ENCODE measurements around the gene TCERG1L.

Gene TCERG1L

DNA sequence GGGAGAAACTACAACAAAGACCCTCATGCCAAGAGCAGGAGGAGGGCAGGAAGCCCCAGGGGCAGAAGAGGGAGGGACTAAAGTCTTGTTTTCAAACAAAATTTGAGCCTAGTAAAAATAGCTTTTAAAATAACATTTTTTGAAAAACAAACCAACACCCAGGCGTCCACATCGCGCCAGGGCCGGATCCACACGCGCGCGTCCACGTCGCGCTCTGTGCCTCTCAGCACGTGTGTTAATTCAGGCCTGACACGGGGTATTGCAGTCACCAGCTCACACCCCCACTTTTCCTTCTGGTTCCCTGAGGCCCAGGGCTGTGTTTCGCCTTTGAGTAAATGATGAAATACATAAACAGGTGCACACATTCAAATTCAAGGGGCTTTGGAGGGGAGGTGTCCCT is 196.2 kb downstream of the TCERG1L start:
- Histone ChIP-seq H3K9me3 (ENCODE audit: insufficient read depth, low read length) (no peaks in the 10 kb centered on the region), H3K4me2 (ENCODE audit: low read depth, low read length, poor library complexity, severe bottlenecking) (no peak overlapping the region), H3K27me3 (ENCODE audit: low read length) (no peaks in the 10 kb centered on the region), H3K9me2 (replicated peaks; ENCODE audit: insufficient read depth, low read length) (no peaks in the 10 kb centered on the region), H3K4me3 (ENCODE audit: insufficient read depth, low read length, poor library complexity, severe bottlenecking) (no peak overlapping the region), H3K79me2 (ENCODE audit: insufficient read depth, low read length) (no peaks in the 10 kb centered on the region), H3K36me3 (ENCODE audit: low read length) (no peaks in the 10 kb centered on the region), H3F3A (ENCODE audit: insufficient read depth) (no peaks in the 10 kb centered on the region), H4K20me1 (ENCODE audit: low read depth, low read length) (no peaks in the 10 kb centered on the region), H3K27ac (ENCODE audit: low read depth, low read length) (no peak overlapping the region), H3K9ac (ENCODE audit: low read length) (no peak overlapping the region), H2AFZ (ENCODE audit: low read depth, low read length, severe bottlenecking) (no peak overlapping the region)
- TF ChIP-seq, protein P1, sequence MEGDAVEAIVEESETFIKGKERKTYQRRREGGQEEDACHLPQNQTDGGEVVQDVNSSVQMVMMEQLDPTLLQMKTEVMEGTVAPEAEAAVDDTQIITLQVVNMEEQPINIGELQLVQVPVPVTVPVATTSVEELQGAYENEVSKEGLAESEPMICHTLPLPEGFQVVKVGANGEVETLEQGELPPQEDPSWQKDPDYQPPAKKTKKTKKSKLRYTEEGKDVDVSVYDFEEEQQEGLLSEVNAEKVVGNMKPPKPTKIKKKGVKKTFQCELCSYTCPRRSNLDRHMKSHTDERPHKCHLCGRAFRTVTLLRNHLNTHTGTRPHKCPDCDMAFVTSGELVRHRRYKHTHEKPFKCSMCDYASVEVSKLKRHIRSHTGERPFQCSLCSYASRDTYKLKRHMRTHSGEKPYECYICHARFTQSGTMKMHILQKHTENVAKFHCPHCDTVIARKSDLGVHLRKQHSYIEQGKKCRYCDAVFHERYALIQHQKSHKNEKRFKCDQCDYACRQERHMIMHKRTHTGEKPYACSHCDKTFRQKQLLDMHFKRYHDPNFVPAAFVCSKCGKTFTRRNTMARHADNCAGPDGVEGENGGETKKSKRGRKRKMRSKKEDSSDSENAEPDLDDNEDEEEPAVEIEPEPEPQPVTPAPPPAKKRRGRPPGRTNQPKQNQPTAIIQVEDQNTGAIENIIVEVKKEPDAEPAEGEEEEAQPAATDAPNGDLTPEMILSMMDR (IDR thresholded peaks at IDR 0.05; ENCODE audit: insufficient read depth, low read length, poor library complexity, severe bottlenecking) = no peak
- no peak for TF ChIP-seq EZH2phosphoT487 (conservative IDR thresholded peaks at IDR 0.05; ENCODE audit: low read length)

- Histone ChIP-seq H3K36me3 (ENCODE audit: low read length) (no peaks in the 10 kb centered on the region), H3K4me3 (ENCODE audit: insufficient read depth, low read length, poor library complexity, severe bottlenecking) (no peak overlapping the region), H3K9me3 (ENCODE audit: insufficient read depth, low read length) (no peaks in the 10 kb centered on the region), H3K4me2 (ENCODE audit: low read depth, low read length, poor library complexity, severe bottlenecking) (no peak overlapping the region), H3K27ac (ENCODE audit: low read depth, low read length) (no peak overlapping the region), H3K9me2 (replicated peaks; ENCODE audit: insufficient read depth, low read length) (no peaks in the 10 kb centered on the region), H3F3A (ENCODE audit: insufficient read depth) (no peaks in the 10 kb centered on the region), H4K20me1 (ENCODE audit: low read depth, low read length) (no peaks in the 10 kb centered on the region), H2AFZ (ENCODE audit: low read depth, low read length, severe bottlenecking) (no peak overlapping the region), H3K79me2 (ENCODE audit: insufficient read depth, low read length) (no peaks in the 10 kb centered on the region), H3K9ac (ENCODE audit: low read length) (no peak overlapping the region), H3K27me3 (ENCODE audit: low read length) (no peaks in the 10 kb centered on the region)
- TF ChIP-seq, protein P1 (IDR thresholded peaks at IDR 0.05; ENCODE audit: insufficient read depth, low read length, poor library complexity, severe bottlenecking) = no peak
- TF ChIP-seq EZH2phosphoT487 (conservative IDR thresholded peaks at IDR 0.05; ENCODE audit: low read length) = no peak
Observed at GRCh38 chr10:131114846-131115245, 196.7 kb downstream of the TCERG1L start.

- Histone ChIP-seq H3K36me3 (ENCODE audit: low read length) (no peaks in the 10 kb centered on the region), H2AFZ (ENCODE audit: low read depth, low read length, severe bottlenecking) (no peak overlapping the region), H3K4me2 (ENCODE audit: low read depth, low read length, poor library complexity, severe bottlenecking) (no peak overlapping the region), H3K27ac (ENCODE audit: low read depth, low read length) (no peak overlapping the region), H3K79me2 (ENCODE audit: insufficient read depth, low read length) (no peaks in the 10 kb centered on the region), H3K9me3 (ENCODE audit: insufficient read depth, low read length) (no peaks in the 10 kb centered on the region), H3K9ac (ENCODE audit: low read length) (no peak overlapping the region), H3K27me3 (ENCODE audit: low read length) (no peaks in the 10 kb centered on the region), H4K20me1 (ENCODE audit: low read depth, low read length) (no peaks in the 10 kb centered on the region), H3F3A (ENCODE audit: insufficient read depth) (no peaks in the 10 kb centered on the region), H3K9me2 (replicated peaks; ENCODE audit: insufficient read depth, low read length) (no peaks in the 10 kb centered on the region), H3K4me3 (ENCODE audit: insufficient read depth, low read length, poor library complexity, severe bottlenecking) (no peak overlapping the region)
- TF ChIP-seq EZH2phosphoT487 (conservative IDR thresholded peaks at IDR 0.05; ENCODE audit: low read length) = no peak
- TF ChIP-seq, protein P1 (IDR thresholded peaks at IDR 0.05; ENCODE audit: insufficient read depth, low read length, poor library complexity, severe bottlenecking) = no peak
Observed at GRCh38 chr10:131113709-131114291, 197.7 kb downstream of the TCERG1L start.

All from SU-DHL-6 (cell line).